ENCODE measurements around the gene RAI1. TPM values are rescaled to one million over a fixed set of nuclear protein-coding genes. Genes with fewer than 3 reads are reported as not detected.

RAI1 gene
- total and polyA plus RNA-seq, 5 experiments from 2014 or later, result 1.5 to 35.2 (median 4.0) TPM

GRCh38 chr17:17696882-17697633, 15.8 kb downstream of the RAI1 start:
- Mint-ChIP-seq H3K4me1 (peaks cover 43 to 76% (median 62%) of the 10 kb centered on the region in 4 donors), H3K4me3 (peak overlapping the region in 4 of 10 donors; percentile 22 to 49 (median 26)), H3K27me3 (no peaks in the 10 kb centered on the region), H3K36me3 (no peaks in the 10 kb centered on the region), H3K27ac (peak overlapping the region in 9 of 10 donors; percentile 66 to 97 (median 81)), H3K9me3 (no peaks in the 10 kb centered on the region)
- DNase-seq, result no peak
- ATAC-seq, result no peak
- POLR2A ChIA-PET, result interaction anchor here (0.6 kb wide), 1 partner anchor 1499 kb away, joined by 7 read pairs; no protein-coding TSS in a partner anchor

DNA sequence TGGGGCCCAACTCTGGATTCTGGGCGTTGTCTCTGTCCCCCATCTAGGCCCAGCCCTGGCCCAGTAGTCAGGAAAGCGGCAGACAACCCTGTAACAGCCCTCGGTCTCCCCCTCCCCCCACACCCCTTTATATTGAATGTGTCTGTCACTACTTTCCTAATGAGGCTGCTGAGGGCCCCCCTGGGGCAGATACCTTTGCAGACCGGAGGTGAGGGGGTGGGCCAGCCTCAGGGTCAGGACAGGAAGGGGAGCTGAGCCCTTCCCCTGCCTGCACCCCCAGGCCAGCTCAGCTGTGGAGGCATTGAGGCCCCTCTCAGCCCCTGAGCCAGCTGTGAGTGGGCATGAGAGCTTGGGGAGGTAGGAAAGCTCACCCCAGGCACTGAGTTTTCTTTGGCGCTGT, 17.1 kb downstream of the RAI1 start:
- H3K9me3 Mint-ChIP-seq, result no peaks in the 10 kb centered on the region
- POLR2A ChIA-PET, result interaction anchor here (0.6 kb wide), 1 partner anchor 316 kb away, joined by 5 read pairs; no protein-coding TSS in a partner anchor
- H3K27ac Mint-ChIP-seq, result peak overlapping the region in 4 of 10 donors; percentile 49 to 74 (median 68)
- peaks cover 41 to 69% (median 55%) of the 10 kb centered on the region in 4 donors for H3K4me1 Mint-ChIP-seq
- H3K36me3 Mint-ChIP-seq, result no peaks in the 10 kb centered on the region
- no peaks in the 10 kb centered on the region for H3K27me3 Mint-ChIP-seq
- ATAC-seq (no peak), DNase-seq (no peak)
- H3K4me3 Mint-ChIP-seq, result no peak overlapping the region

- Mint-ChIP-seq H3K4me1 (peaks cover 40 to 69% (median 53%) of the 10 kb centered on the region in 4 donors), H3K27me3 (no peaks in the 10 kb centered on the region), H3K36me3 (peaks cover 0 to 2% (median 0%) of the 10 kb centered on the region in 3 donors), H3K27ac (peak overlapping the region in 6 of 10 donors; percentile 49 to 74 (median 62)), H3K4me3 (no peak overlapping the region), H3K9me3 (no peaks in the 10 kb centered on the region)
- POLR2A ChIA-PET, result no interaction called here
- ATAC-seq (no peak), DNase-seq (no peak)
Observed at GRCh38 chr17:17698869-17699351, 17.7 kb downstream of the RAI1 start.

GRCh38 chr17:17699491-17699890, 18.2 kb downstream of the RAI1 start:
- Mint-ChIP-seq H3K27me3 (no peaks in the 10 kb centered on the region), H3K4me1 (peaks cover 38 to 65% (median 49%) of the 10 kb centered on the region in 4 donors), H3K4me3 (no peak overlapping the region)

GRCh38 chr17:17700251-17700969, 19.2 kb downstream of the RAI1 start:
- no peak for DNase-seq
- Mint-ChIP-seq H3K36me3 (peaks cover 0 to 9% (median 0%) of the 10 kb centered on the region in 3 donors), H3K27me3 (no peaks in the 10 kb centered on the region), H3K27ac (no peak overlapping the region), H3K4me3 (no peak overlapping the region), H3K4me1 (peaks cover 34 to 64% (median 45%) of the 10 kb centered on the region in 4 donors), H3K9me3 (no peaks in the 10 kb centered on the region)
- ATAC-seq, result no peak
- POLR2A ChIA-PET, result interaction anchor here (0.9 to 1.1 kb wide), 3 partner anchors 8 to 32 kb away, joined by 3 to 5 read pairs (median 4); no protein-coding TSS in a partner anchor

More at GRCh38 chr17:17699491-17699890, 18.2 kb downstream of the RAI1 start:
- H3K27ac Mint-ChIP-seq, result no peak overlapping the region
- peaks cover 0 to 2% (median 0%) of the 10 kb centered on the region in 3 donors for H3K36me3 Mint-ChIP-seq
- no peaks in the 10 kb centered on the region for H3K9me3 Mint-ChIP-seq
- POLR2A ChIA-PET, result interaction anchor here (1.1 kb wide), 1 partner anchor 15 kb away, joined by 5 read pairs; no protein-coding TSS in a partner anchor
- ATAC-seq (no peak), DNase-seq (no peak)

- DNase-seq, result no peak
- POLR2A ChIA-PET, result no interaction called here
- ATAC-seq, result no peak
- no peaks in the 10 kb centered on the region for H3K9me3 Mint-ChIP-seq
- H3K27me3 Mint-ChIP-seq, result no peaks in the 10 kb centered on the region
- H3K4me3 Mint-ChIP-seq, result peak overlapping the region in 3 of 10 donors; percentile 6 to 58 (median 7)
- peak overlapping the region in 2 of 10 donors; percentile 75 to 86 for H3K27ac Mint-ChIP-seq
- peaks cover 0 to 12% (median 0%) of the 10 kb centered on the region in 3 donors for H3K36me3 Mint-ChIP-seq
- peaks cover 31 to 59% (median 42%) of the 10 kb centered on the region in 4 donors for H3K4me1 Mint-ChIP-seq
Observed at GRCh38 chr17:17701112-17701511, 19.9 kb downstream of the RAI1 start.

- Mint-ChIP-seq H3K4me3 (peak overlapping the region in 2 of 10 donors; percentile 19 to 38), H3K27ac (peak overlapping the region in 2 of 10 donors; percentile 14 to 86), H3K9me3 (no peaks in the 10 kb centered on the region), H3K36me3 (peaks cover 0 to 15% (median 0%) of the 10 kb centered on the region in 3 donors), H3K4me1 (peaks cover 27 to 57% (median 41%) of the 10 kb centered on the region in 4 donors), H3K27me3 (no peaks in the 10 kb centered on the region)
- ATAC-seq (no peak), DNase-seq (no peak)
- POLR2A ChIA-PET, result no interaction called here
Observed at GRCh38 chr17:17701658-17702057, 20.4 kb downstream of the RAI1 start.

- Mint-ChIP-seq H3K27ac (no peak overlapping the region), H3K36me3 (peaks cover 0 to 15% (median 0%) of the 10 kb centered on the region in 3 donors), H3K9me3 (no peaks in the 10 kb centered on the region), H3K4me1 (peaks cover 22 to 49% (median 34%) of the 10 kb centered on the region in 4 donors), H3K4me3 (no peak overlapping the region), H3K27me3 (no peaks in the 10 kb centered on the region)
- DNase-seq (no peak), ATAC-seq (peak in 1 of 2 donors; percentile 35)
- POLR2A ChIA-PET, result no interaction called here
Observed at GRCh38 chr17:17702449-17703139, 21.3 kb downstream of the RAI1 start.

- Mint-ChIP-seq H3K27ac (peak overlapping the region in 2 of 10 donors; percentile 25 to 37), H3K4me3 (no peak overlapping the region), H3K4me1 (peaks cover 19 to 44% (median 32%) of the 10 kb centered on the region in 4 donors), H3K36me3 (peaks cover 0 to 15% (median 0%) of the 10 kb centered on the region in 3 donors), H3K9me3 (no peaks in the 10 kb centered on the region), H3K27me3 (no peaks in the 10 kb centered on the region)
- DNase-seq (no peak), ATAC-seq (no peak)
- POLR2A ChIA-PET, result no interaction called here
Observed at GRCh38 chr17:17703140-17703919, 22.1 kb downstream of the RAI1 start.

GRCh38 chr17:17704931-17705330, 23.7 kb downstream of the RAI1 start:
- peaks cover 0 to 20% (median 0%) of the 10 kb centered on the region in 3 donors for H3K36me3 Mint-ChIP-seq
- H3K4me1 Mint-ChIP-seq, result peaks cover 13 to 36% (median 28%) of the 10 kb centered on the region in 4 donors
- no peaks in the 10 kb centered on the region for H3K27me3 Mint-ChIP-seq
- peak overlapping the region in 1 of 10 donors; percentile 25 for H3K27ac Mint-ChIP-seq
- ATAC-seq (no peak), DNase-seq (no peak)
- POLR2A ChIA-PET, result no interaction called here
- H3K9me3 Mint-ChIP-seq, result no peaks in the 10 kb centered on the region
- H3K4me3 Mint-ChIP-seq, result no peak overlapping the region

DNA sequence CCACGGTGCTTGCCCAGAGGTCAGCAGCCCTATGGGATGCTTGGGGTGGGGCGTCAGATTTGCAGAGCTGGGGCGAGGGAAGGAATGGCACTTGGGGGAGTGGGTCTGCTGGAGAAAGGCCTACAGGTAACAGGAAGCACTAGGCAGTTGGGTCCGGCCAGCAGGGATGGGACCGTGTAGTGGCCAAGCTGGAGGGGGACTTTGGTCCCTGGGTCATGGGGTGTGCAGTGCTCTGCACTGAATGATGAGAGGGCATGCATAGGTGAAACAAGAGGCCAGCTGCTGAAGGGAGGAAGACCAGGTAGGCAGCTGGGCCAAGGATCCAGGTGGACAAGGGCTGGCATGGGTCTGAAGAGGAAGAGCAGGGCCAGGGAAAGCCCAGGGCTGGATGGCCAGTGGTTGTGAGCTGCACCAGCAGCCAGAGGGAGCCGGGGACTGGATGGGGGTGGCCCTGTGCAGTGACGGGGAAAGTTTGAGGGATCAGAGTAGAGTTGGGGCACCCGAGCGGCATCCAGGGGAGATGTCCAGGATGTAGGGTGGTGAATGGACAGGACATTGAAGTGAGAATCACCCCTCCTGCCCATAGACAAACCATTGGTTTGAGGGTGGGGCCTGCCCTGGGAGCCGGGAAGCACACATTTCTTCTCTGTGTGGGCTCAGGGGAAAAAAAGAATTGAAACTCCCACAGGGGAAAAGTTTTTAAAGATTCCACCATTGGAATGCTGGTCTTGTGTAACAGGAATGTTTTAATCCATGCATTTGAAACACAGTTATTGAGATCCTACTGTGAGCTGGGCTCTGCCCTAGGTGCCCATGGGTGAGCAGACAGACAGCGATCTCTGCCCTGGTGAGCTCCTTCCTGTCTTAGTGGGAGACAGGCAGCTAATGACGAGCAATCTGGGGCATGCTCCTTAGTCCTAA, 25.1 kb downstream of the RAI1 start:
- Mint-ChIP-seq H3K36me3 (peaks cover 0 to 21% (median 0%) of the 10 kb centered on the region in 3 donors), H3K4me3 (no peak overlapping the region), H3K27ac (peak overlapping the region in 4 of 10 donors; percentile 4 to 84 (median 32)), H3K4me1 (peaks cover 13 to 28% (median 25%) of the 10 kb centered on the region in 4 donors), H3K9me3 (no peaks in the 10 kb centered on the region), H3K27me3 (no peaks in the 10 kb centered on the region)
- no peak for DNase-seq
- POLR2A ChIA-PET, result interaction anchor here (0.6 to 2.5 kb wide), 3 partner anchors 16 to 183 kb away, joined by 3 to 7 read pairs (median 4); no protein-coding TSS in a partner anchor
- ATAC-seq, result no peak

All from naive thymus-derived CD8-positive, alpha-beta T cell (primary cell).